Fibroblast of gingiva (primary cell): ENCODE data around the gene ACMSD.
"Not testable (repeated sequence)": the region's sequence is repeated elsewhere in the genome, so short reads cannot be mapped to it uniquely, and the experiment has no call there.

Experiments
- DNase-seq: peaks from one replicate; pipeline ENCODE4 v3.0.0-alpha.2; 2011; ENCODE audit warnings: low read depth

Gene ACMSD

DNA sequence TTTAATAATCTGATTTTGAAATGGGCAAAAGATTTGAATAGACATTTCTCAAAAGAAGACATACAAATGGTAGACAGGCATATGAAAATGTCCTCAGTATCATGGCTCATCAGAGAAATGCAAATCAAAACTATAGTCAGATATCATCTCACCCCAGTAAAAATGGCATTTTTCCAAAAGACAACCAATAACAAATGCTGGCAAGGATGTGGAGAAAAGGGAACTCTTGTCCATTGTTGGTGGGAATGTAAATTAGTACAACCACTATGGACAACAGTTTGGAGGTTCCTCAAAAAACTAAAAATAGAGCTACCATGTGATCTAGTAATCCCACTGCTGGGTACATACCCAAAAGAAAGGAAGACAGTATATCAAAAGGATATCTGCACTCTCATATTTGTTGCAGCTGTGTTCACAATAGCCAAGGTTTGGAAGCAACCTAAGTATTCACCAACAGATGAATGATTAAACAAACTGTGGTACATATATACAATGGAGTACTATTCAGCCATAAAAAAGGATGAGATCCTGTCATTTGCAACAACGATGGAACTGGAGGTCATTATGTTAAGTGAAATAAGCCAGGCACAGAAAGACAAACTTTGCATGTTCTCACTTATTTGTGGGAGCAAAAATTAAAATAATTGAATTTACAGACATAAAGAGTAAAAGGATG is 69.2 kb downstream of the ACMSD start:
- DNase-seq = not testable (repeated sequence)

DNA sequence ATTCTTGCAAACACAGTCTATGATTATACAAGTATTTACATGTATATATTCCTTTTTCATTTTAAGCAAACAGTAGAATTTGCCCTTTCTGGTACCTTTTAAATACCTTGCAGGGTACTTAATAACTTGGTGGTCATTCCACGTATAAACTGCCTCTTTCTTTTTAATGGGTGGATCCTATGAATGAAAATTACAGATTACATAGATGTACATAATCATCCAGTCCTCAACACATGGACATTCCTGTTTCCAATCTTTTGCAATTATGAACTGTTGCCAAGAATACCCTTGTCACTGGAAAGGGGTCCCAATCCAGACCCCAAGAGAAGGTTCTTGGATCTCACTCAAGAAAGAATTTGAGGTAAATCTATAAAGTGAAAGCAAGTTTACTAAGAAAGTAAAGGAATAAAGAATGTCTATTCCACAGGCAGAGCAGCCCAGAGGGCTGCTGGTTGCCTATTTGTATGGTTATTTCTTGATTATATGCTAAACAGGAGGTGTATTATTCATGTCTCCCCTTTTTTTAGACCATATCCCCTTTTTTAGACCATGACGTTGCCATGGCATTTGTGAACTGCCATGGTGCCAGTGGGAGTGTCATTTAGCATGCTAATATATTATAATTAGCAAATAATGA is 72.5 kb downstream of the ACMSD start:
- no peak for DNase-seq

GRCh38 chr2:134911400-134911785 is 73.0 kb downstream of the ACMSD start:
- DNase-seq = no peak

DNA sequence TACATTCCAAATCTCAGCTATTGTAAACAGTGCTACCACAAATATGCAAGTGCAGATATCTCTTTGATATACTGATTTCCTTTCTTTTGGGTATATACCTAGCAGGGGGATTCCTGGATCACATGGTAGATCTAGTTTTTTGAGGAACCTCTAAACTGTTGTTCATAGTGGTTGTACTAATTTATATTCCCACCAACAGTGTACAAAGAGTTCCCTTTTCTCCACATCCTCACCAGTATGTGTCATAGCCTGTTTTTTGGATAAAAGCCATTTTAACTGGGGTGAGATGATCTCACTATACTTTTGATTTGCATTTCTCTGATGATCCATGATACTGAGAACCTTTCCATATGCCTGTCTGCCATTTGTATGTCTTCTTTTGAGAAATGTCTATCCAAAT is 73.9 kb downstream of the ACMSD start:
- DNase-seq = peak; percentile 16

GRCh38 chr2:134917360-134917865 is 79.0 kb downstream of the ACMSD start:
- no peak for DNase-seq

DNA sequence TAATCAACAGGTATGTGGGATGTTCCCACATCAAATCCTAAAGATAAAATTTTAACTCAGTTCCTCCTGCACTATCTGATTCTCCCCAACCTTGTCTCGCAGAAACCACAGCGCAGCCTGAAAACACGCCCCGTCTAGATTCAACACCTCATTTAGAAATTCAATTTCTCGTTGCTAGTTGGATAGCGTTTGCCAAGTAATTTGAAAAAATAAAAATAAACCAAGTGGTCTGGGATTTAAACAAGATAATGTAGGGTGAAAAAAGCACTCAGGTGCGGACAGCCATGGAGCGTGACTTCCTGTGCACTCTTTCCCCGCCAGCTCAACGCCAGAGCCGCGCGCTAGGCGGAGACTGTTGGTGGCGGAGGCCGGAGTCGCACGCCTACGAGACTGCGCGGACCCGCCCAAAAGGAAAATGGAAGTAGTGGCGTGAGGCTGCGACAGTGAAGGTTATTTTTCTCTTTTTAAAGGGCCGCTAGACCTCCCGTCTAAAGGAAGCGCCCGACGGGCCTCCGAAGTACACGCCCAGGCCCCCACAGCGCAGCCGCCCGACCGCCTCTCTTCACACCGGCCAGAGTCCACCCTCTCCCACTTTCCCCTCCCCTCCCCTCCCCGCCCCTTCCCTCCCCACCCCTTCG is 79.6 kb downstream of the ACMSD start:
- DNase-seq = no peak

DNA sequence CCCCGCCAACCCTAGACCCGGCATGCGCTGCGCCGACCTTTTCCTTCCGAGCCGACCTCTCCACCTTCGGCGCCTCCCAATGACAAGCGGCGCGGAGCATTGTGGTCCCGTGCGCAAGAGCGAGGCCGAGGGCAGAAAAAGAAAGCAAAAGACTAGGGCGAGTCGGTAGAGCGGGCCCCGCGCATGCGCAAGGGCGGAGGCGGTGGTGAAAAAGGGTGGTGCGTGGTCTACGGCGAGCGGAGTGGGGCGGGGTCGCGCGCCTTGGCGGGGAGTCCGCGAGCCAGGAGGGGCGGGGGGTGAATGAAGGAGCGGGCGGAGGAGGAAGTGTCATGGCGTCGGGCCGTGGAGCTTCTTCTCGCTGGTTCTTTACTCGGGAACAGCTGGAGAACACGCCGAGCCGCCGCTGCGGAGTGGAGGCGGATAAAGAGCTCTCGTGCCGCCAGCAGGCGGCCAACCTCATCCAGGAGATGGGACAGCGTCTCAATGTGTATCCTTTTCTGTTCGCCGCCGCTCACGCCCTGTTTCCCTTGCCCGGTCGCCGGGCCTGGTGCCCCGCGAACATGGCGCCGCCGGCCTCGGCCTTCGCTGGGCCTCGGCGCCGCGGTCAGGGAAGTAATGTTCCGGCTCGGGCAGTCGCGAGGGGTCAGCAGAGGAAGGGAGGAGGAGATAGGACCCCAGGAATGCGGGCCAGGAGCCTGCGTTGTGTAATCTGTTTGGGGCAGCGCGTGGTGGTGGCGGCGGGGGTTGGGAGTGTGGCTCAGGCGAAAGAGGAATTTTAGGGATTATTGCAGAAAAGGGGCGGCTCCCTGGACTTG is 80.3 kb downstream of the ACMSD start, which contains the start of gene CCNT2:
Gene CCNT2, plus strand, starts transcription at position 297 of the 815 bp plus-strand sequence. Its CDS starts 33 bp downstream, at position 330.
- peak; percentile 99 for DNase-seq

DNA sequence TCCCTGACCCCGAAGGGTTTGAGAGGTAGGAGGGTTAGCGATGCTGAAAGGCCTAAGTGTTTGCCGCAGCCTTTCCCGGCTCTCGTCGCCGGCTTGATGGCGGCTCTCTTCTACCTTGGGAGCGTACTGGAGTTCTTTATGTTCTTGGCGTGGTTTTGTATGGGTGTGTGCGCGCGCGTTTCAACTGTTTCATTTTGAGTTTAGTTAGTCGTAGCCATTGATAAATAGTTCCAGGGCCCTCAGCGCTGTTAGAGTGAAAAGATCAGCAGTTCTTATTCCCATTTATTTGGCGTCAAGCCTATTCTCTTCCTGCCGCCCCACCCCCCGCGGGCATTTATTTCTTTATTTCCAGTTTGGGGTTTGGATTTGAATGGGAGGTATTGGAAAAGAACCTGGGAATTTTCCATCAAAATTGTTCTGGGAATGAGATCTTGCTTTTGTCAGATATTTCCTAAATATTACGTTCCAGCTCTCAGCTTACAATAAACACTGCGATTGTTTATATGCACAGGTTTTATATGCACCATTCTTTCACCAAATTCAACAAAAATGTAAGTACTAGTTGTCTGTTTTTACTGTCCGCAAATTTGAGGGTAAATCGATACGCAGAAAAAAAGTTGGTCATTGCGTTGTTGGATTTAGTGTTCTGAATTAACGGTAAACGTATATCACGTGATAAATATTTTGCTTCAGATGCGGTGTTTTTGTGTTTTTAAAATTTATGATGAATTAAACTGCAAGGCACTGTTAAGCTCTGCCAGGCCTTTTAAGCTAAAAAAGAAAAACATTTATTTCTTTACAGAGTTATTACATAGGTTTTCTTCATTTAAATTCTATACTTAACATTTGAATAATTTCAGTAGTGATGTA is 81.2 kb downstream of the ACMSD start:
- DNase-seq = no peak

GRCh38 chr2:134924912-134925311 is 86.5 kb downstream of the ACMSD start:
- no peak for DNase-seq

- DNase-seq = peak; percentile 24
These were observed 88.0 kb downstream of the ACMSD start for GRCh38 chr2:134926231-134926931.

DNA sequence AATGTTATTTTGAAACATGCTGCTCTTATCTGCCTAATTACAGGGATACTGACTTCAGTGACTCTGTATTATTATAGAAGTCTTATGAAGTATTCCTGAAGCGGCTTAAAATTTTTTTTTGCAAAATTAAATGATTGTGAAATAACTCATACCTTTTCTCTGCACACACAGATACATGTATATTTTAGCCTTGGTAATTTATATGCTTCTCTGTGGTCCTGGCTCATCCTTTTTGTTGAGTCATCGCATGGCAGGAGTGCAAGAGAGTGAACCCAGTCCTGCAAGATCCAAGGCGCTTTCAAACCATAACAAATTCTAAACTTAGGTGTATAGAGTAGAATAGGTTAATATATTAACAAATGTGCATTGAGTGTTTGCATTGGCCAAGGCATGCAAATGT is 88.8 kb downstream of the ACMSD start:
- DNase-seq = peak; percentile 30

GRCh38 chr2:134932864-134933526 is 94.6 kb downstream of the ACMSD start:
- DNase-seq = no peak

GRCh38 chr2:134933732-134934131 is 95.3 kb downstream of the ACMSD start:
- DNase-seq = no peak

DNA sequence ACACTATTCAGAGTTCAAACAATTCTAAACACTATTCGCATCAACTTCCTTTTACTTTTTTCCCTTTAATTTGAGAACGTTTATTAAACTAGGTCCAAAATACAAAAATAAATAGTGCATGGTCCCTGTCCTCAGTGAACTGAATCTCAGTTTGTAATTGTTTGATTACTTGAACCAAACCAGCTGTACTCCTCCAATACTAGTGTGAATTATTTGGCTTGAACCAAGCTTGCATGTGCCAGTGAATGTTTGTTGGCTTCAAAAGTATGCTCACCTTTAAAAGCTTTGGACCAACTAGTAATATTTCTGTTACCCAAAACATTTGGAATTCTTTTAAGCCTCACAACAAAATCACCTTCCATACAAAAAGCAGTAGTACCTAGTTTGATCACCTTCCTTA is 95.7 kb downstream of the ACMSD start:
- no peak for DNase-seq

DNA sequence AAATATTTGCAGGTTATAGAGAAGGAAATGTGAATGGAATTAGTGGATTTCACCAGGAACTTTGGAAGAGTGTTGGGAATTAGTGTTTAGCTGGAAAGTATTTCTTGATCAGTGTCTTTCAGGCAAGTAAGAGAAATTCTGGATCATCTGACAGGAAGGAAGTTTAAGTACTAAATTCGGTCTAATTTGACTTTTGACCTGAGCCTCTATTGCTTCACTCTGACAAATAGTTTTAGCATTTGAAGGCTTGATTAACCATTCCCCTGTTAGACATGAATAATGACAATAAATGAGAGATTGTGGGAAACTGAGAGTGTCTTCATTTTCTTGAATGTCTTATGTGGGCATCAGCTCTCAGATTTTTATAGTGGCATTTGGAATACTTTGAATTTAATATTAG is 96.2 kb downstream of the ACMSD start:
- peak; percentile 5 for DNase-seq

- no peak for DNase-seq
These were observed 98.3 kb downstream of the ACMSD start for GRCh38 chr2:134936691-134937090.

- DNase-seq = no peak
These were observed 105.1 kb downstream of the ACMSD start for GRCh38 chr2:134943540-134943939.

DNA sequence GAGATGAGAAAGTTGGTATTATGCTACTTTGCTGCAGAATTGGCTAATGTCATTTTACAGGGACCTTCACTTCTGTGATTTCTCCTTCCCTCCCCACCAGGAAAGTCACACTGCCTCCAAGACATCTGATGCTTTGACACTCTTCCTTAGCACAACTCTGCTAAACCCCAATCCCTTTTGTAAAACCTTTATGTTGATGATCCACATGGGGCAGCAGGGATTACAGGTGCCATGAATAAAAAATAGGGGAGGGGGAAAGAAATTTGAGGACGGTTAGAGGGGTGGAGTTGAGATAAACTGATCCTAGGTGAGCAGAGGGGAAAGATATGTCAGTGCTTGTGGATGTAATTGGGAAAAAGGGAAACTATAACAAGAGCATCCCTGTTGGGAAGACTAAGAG is 106.6 kb downstream of the ACMSD start:
- DNase-seq = no peak

DNA sequence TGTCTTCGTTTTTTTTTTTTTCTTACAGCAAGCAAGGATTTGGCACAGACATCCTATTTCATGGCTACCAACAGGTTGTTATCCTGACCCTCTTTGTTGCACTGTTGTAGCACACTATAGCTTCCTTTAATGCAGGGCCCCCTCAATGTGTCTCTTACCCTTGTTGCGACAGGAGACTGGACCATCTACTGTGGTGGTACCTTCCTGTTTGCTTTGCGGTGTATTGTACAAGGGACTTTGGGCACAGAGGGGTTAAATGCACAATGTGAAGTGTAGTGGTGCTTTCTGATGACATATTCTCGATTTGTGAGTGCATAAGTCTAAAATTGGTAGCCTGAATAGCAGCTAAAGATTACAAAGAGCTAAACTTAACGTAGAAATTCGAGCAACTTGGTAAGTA is 107.7 kb downstream of the ACMSD start:
- DNase-seq = no peak
